Measurements from ENCODE around the gene CIPC.

DNA sequence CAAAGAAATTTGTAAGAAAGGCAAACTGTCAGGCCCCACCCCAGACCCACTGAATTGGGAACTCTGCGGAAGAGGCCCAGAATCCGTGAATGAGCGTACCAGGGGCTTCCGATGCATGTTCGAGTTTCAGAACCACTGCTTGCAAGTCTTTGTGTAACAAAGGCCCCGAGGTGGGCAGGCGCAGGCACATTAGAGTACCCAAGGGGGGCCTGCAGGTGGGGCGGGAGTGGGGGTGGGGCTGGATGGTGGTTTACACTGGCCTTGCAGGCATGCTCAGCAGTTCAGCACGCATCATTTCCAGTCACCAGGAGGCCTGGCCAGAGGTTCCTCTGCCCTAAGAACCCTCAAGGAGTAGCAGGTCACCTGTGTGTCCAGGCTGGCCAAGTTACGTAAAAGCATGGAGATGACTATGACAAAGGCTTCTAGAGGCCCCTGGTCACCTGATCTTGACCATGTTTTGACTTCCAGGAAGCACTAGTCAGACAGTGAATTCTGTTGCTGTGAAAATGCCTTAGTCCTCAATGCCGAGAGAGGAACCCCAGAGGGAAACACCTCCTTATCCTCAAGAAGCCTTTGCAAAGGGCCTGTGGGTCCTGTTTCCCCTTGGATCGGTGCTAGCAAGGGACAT lies 36.3 kb upstream of the CIPC start:
- TF ChIP-seq, protein P1, sequence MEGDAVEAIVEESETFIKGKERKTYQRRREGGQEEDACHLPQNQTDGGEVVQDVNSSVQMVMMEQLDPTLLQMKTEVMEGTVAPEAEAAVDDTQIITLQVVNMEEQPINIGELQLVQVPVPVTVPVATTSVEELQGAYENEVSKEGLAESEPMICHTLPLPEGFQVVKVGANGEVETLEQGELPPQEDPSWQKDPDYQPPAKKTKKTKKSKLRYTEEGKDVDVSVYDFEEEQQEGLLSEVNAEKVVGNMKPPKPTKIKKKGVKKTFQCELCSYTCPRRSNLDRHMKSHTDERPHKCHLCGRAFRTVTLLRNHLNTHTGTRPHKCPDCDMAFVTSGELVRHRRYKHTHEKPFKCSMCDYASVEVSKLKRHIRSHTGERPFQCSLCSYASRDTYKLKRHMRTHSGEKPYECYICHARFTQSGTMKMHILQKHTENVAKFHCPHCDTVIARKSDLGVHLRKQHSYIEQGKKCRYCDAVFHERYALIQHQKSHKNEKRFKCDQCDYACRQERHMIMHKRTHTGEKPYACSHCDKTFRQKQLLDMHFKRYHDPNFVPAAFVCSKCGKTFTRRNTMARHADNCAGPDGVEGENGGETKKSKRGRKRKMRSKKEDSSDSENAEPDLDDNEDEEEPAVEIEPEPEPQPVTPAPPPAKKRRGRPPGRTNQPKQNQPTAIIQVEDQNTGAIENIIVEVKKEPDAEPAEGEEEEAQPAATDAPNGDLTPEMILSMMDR (IDR thresholded peaks at IDR 0.05) = no peak
- no peak for TF ChIP-seq ZFX (IDR thresholded peaks at IDR 0.05; ENCODE audit: borderline replicate concordance)
